Activated CD8-positive, alpha-beta memory T cell treated with anti-CD3 and anti-CD28 coated beads for 4 hours (primary cell): ENCODE measurements around the gene PTPRN2.
"Not testable (repeated sequence)": the region's sequence is repeated elsewhere in the genome, so short reads cannot be mapped to it uniquely, and the experiment has no call there.

Source experiments
- DNase-seq, 2 donors: peaks; one replicate each; pipeline ENCODE4 v3.0.0-alpha.2; 2020; ENCODE audit warnings: low read depth in 2 of 2

PTPRN2 gene

GRCh38 chr7:158185653-158186052 is 402.0 kb downstream of the PTPRN2 start:
- no peak for DNase-seq

DNA sequence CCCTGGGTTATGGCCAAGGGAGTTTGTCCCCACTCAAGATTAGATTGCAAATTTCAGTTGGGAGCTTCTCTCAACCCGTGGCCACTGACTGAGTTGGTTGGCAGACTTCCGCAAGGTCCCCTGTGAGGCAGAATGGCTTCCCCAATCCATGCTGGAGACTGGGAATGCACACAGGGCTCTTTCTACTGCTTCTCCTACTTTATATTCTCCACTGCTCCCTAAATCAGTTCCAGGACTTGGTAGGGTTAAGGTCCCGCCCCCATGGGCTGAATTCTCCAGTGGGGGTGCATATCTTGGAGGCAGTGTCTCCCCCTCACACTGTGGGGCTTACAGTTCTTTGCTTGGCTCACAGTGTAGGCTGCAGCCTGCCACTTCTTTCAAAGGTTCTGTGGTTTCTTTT is 404.2 kb downstream of the PTPRN2 start:
- no peak for DNase-seq

DNA sequence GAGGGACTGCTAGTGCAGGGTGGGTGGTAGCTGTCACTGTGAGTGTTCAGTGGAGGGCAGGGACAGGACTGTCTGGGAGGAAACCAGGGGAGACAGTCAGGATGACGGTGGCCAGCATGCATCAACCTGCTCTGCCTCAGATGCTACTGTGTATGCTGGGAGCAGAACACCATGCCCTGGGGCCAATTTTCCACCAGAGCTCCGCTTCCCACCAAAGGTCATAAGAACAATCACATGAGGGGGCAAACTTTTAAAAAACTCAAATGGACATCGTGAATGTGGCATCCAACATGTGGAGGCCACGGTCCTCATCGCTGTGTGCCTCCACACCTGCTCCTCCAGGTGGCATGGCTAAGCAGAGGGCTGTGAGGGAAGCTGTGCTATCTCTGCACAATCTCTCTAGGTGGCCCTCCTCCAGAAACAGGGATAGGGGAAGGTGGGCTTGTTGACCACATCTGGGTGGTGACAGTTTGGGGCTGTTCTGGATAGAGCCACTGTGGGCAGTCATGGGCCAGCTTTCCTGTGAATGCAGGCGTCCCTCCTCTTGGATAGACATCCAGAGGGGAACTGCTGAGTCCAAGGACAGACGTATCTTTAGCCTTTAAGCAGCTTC is 411.0 kb downstream of the PTPRN2 start:
- no peak for DNase-seq

DNA sequence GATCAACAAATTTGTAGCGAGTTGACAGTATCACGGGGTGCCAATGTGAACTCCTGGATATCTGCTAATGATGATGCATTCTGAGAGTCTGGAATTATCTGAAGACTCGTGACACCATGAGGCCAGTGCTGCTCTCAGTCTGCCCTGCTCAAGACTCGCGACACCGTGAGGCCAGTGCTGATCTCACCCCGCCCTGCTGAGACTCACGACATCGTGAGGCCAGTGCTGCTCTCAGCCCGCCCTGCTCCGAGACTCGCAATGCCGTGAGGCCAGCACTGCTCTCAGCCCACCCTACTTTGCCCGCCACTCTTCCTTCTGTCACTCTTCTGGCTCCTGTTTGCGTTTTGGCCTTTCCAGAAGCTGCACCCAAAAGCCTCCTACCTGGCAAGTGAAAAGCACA is 411.8 kb downstream of the PTPRN2 start:
- no peak for DNase-seq

- DNase-seq = no peak
Measured at GRCh38 chr7:158174947-158175346, 412.7 kb downstream of the PTPRN2 start.

- no peak for DNase-seq
Measured at GRCh38 chr7:158167373-158167772, 420.2 kb downstream of the PTPRN2 start.

DNA sequence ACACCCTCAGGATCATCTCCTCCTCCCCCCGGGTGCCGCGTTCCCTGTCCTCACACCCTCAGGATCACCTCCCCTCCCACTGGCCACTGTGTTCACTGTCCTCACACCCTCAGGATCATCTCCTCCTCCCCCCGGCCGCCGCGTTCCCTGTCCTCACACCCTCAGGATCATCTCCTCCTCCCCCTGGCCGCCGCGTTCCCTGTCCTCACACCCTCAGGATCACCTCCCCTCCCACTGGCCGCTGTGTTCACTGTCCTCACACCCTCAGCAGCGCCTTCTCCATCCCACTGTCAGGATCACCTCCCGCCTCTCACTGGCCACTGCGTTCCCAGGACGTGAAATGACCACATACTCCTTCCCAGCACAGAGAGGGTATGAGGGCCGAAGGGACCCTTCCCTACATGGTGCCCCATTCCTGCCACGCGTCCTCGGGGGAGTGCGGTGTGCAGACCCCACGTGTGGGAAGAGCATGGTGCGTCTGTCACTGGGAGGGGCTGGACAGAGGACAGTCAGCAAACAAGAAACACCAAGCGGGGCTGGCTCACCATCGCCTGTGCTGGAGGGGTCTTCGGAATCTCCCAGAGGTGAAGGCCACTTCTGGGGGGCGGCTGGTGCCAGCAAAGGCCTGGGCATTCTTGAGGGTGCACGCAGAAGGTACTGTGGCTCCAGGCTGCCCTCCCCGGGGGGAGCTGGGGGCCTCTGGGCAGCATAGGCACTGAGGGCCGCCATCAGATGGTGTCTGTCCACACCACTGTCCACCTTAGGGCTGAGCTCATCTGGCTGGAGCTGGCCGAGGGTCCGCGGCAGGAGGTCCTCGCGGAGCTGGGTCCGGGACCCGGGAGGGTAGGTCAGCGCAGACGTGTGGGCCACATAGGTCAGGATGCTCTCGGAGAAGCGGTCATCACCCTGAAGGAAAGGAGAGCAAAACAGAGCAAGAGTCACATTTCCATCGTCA is 421.0 kb downstream of the PTPRN2 start:
- no peak for DNase-seq

- DNase-seq = no peak
Measured at GRCh38 chr7:158165711-158166110, 421.9 kb downstream of the PTPRN2 start.

- no peak for DNase-seq
Measured at GRCh38 chr7:158164101-158165095, 423.2 kb downstream of the PTPRN2 start.

DNA sequence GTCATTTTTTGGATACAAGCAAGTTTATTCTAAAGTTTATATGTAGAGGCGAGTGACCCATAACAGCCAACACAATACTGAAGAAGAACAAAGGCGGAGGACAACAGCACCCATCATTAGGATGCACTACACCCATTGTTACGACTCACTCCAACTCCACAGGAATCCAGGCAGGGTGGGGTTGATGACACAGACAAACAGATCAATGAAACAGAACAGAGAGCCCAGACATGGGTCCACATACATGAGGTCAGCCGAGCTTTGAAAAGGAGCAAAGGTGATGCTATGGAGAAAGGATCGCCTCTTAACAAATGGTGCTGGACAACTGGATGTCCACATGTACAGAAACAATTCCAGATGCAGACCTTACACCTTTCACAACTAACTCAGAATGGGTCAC is 426.4 kb downstream of the PTPRN2 start:
- no peak for DNase-seq

DNA sequence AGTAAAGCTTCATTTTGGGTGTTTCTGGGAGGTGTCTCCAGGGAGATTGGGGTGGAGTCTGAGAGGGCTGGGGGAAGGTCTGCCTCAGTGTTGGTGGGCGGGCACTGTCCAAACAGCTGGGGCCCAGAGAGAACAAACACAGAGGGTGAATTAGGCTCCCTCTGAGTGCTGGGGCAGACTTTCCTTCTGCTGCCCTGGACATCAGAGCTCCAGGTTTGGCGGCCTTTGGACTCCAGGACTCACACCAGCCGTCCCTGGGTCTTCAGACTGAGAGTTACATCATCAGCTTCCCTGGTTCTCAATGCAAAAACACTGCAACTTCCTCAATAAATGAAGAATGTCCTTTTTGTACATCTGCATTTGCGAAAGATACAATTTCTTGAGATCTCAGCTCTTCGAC is 427.4 kb downstream of the PTPRN2 start:
- no peak for DNase-seq

DNA sequence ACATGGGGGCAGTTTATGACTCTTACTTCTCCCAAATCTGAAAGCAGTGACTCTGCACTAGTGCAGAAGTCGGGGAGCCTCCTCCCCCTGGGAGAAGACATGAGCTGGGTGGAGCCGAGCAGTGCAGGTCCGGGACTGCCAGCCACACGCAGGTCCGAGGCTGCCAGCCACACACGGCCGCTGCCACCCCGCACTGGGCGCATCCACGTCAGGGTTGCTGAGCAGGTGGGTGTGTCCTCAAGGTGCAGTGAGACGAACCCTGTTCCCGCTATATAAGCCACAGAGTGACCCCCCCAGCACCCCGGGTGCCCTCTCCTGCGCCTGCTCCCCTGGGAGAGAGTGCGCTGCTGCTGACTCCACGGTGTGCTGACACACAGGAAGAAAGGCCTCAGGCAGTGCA is 430.2 kb downstream of the PTPRN2 start:
- DNase-seq = no peak

DNA sequence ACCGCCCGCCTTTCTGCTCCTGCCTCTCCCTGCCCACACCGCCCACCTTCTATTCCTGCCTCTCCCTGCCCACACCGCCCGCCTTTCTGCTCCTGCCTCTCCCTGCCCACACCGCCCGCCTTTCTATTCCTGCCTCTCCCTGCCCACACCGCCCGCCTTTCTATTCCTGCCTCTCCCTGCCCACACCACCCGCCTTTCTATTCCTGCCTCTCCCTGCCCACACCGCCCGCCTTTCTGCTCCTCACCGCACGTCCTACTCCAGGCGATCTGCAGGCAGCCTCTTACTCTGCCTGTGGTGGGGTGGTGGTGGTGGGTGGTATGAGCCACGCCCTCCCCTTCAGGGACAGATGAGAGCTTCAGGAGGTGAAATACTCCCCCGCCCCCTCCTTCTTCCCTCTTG is 436.4 kb downstream of the PTPRN2 start:
- DNase-seq = peak; percentile 8 to 29

- DNase-seq = no peak
Measured at GRCh38 chr7:158150234-158150633, 437.4 kb downstream of the PTPRN2 start.

DNA sequence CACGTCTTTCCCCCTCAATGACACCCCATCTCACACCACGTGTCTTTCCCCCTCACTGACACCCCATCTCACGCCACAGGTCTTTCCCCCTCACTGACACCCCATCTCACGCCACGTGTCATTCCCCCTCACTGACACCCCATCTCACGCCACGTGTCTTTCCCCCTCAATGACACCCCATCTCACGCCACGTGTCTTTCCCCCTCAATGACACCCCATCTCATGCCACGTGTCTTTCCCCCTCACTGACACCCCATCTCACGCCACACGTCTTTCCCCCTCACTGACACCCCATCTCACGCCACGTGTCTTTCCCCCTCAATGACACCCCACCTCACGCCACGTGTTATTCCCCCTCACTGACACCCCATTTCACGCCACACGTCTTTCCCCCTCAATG is 440.2 kb downstream of the PTPRN2 start:
- DNase-seq = not testable (repeated sequence)

DNA sequence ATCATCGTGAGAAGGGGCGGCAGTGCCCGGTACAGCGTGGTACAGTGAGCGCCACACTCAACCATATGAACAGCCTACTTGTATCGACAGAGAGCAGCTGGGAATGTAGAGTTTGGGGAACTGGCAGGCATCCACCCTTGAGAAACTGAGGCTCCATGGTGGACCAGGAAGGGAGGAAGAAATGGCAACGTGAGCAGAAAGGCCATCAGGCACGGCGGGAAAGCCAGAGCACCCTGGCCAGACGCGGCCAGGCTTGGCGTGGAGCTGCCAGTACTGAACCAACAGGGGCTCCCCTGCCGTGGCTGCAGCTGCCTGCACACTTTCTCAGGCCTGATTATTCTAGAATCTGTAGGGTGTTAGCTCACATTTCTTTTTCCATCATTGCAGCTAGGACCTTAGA is 442.3 kb downstream of the PTPRN2 start:
- DNase-seq = no peak

DNA sequence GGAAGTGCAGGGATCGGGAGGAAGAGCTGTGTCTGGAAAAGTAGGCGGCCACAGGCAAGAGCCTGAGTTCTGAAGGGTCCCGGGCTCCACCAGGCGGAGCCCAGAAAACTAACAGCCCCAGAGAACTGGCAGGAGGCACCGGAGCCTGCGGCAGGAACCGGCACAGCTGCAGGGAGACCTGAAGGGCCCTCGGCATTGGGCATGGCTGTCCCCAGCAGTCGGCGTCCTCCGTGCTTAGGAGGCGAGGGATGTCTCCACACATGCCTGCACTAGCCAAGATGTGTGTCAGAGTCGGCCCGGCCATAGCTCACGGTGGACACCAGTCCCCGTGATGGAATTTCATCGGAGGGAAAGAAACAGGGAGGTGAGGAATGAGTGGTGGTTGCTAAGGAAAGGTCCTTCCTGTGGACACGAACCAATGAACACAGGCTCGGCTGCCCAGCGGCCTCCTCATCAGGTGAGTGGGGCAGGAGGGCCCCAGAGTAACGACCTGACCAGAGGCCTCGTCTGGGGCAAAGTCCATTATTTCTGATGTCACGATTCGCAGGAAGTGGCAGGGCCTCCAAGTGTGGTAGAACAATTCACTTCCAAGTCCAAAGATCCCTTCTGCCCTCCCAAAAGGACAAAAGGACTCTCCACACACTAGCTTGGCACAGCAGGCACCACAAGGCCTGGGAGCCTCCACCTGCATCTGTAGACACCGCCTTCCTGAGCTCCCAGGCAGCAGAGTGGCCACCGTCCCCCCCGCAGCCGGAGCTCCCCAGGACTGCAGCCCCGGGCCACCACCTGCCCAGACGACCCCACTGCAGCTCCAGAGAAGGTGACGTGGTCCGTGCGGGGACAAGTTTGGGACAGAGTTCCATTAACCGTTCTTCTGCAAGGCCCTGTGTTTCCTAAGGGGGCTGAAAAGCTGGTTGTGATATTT is 444.2 kb downstream of the PTPRN2 start:
- no peak for DNase-seq

DNA sequence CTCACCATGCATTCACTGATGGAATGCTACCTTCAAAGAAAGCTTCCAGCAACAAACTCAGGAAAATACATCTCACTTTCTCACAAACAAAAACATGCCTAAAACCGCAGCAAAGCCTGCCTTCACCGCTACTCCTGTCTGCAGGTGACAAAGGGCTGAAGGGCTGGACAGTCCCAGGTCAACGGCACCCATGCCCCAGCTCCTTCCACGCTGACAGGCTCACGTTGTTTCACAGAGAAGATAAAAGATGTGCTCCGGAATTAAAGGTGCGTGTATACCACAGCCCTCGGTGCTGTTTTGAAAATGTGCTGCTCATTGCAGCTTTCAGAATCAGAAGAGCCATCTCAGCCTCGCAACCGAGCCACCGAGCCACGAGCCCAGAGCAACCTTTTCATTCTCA is 445.0 kb downstream of the PTPRN2 start:
- no peak for DNase-seq

GRCh38 chr7:158141806-158142518 is 445.7 kb downstream of the PTPRN2 start:
- no peak for DNase-seq

DNA sequence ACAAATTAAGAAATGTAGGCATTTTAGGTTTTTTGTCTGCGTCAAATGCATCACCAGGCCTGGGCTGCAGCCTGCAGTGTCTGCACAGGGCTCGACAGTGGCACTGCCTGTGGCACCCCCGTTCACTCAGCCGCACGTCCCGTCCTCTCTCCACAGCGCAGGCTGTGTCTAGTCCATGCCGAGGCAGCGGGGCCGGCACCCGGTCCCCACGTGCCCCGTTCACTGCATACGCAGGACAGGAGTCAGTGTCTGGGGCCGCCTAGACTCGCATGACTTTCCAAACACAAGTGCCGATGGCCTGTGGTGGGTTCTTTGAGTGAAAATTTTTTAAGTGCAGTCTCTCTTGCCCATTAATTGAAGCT is 446.4 kb downstream of the PTPRN2 start:
- no peak for DNase-seq
